GM18951 (cell line): ENCODE results near the gene EFHC2.

ENCODE experiments used
- POLR2A ChIP-seq: IDR thresholded peaks from 4 replicates; pipeline ENCODE4 v1.6.1; 2011; ENCODE audit warnings: mild to moderate bottlenecking; ENCODE audit not compliant: insufficient read length, insufficient read depth; ENCODE audit errors: extremely low read depth
- in situ Hi-C: fragments of 300-500 bp; cut with MboI; formaldehyde crosslinking; loops from one replicate; pipeline ENCODE4 v1.12.0; 2022; ENCODE audit warnings: low sequenced_read_pairs, mixed read lengths, inconsistent platforms; ENCODE audit not compliant: unreplicated experiment

Gene EFHC2

GRCh38 chrX:44314808-44315207 is 28.7 kb downstream of the EFHC2 start:
- in situ Hi-C loops, result no loop called here

GRCh38 chrX:44314259-44314734 is 29.2 kb downstream of the EFHC2 start:
- in situ Hi-C loops, result no loop called here
- no peak for TF ChIP-seq POLR2A

More at GRCh38 chrX:44314808-44315207, 28.7 kb downstream of the EFHC2 start:
- no peak for TF ChIP-seq POLR2A

- in situ Hi-C loops, result no loop called here
- no peak for TF ChIP-seq POLR2A
Measured at GRCh38 chrX:44312421-44312820, 31.1 kb downstream of the EFHC2 start.

GRCh38 chrX:44310227-44310626 is 33.2 kb downstream of the EFHC2 start:
- no peak for TF ChIP-seq POLR2A
- in situ Hi-C loops, result no loop called here

GRCh38 chrX:44308869-44309268 is 34.6 kb downstream of the EFHC2 start:
- no peak for TF ChIP-seq POLR2A

GRCh38 chrX:44306356-44306755 is 37.1 kb downstream of the EFHC2 start:
- in situ Hi-C loops, result no loop called here
- TF ChIP-seq POLR2A, result no peak

More at GRCh38 chrX:44308869-44309268, 34.6 kb downstream of the EFHC2 start:
- in situ Hi-C loops, result no loop called here

GRCh38 chrX:44305921-44306320 is 37.6 kb downstream of the EFHC2 start:
- in situ Hi-C loops, result no loop called here
- TF ChIP-seq POLR2A, result no peak

GRCh38 chrX:44303119-44303518 is 40.4 kb downstream of the EFHC2 start:
- TF ChIP-seq POLR2A, result no peak

GRCh38 chrX:44299177-44299576 is 44.3 kb downstream of the EFHC2 start:
- in situ Hi-C loops, result no loop called here

More at GRCh38 chrX:44303119-44303518, 40.4 kb downstream of the EFHC2 start:
- in situ Hi-C loops, result no loop called here

GRCh38 chrX:44291468-44292092 is 51.9 kb downstream of the EFHC2 start:
- no peak for TF ChIP-seq POLR2A
- in situ Hi-C loops, result no loop called here

More at GRCh38 chrX:44299177-44299576, 44.3 kb downstream of the EFHC2 start:
- TF ChIP-seq POLR2A, result no peak

- in situ Hi-C loops, result no loop called here
- TF ChIP-seq POLR2A, result no peak
Measured at GRCh38 chrX:44290718-44291117, 52.8 kb downstream of the EFHC2 start.

GRCh38 chrX:44282753-44283152 is 60.7 kb downstream of the EFHC2 start:
- no peak for TF ChIP-seq POLR2A
- in situ Hi-C loops, result no loop called here

- in situ Hi-C loops, result no loop called here
- no peak for TF ChIP-seq POLR2A
Measured at GRCh38 chrX:44280116-44280515, 63.4 kb downstream of the EFHC2 start.

- in situ Hi-C loops, result no loop called here
- TF ChIP-seq POLR2A, result no peak
Measured at GRCh38 chrX:44274096-44274495, 69.4 kb downstream of the EFHC2 start.
